GM21526 (cell line): ENCODE data around the gene APOBEC3A.
"Not testable (repeated sequence)": the region's sequence is repeated elsewhere in the genome, so short reads cannot be mapped to it uniquely, and the experiment has no call there.

Experiments used
- ATAC-seq: cut with Tn5 transposase; IDR thresholded peaks from one replicate; pipeline ENCODE4 v1.9.1; 2021; ENCODE audit warnings: moderate library complexity; ENCODE audit not compliant: unreplicated experiment, low FRiP score

APOBEC3A gene

GRCh38 chr22:38957808-38958650, 620 bp downstream of the APOBEC3A start:
- ATAC-seq: no peak

DNA sequence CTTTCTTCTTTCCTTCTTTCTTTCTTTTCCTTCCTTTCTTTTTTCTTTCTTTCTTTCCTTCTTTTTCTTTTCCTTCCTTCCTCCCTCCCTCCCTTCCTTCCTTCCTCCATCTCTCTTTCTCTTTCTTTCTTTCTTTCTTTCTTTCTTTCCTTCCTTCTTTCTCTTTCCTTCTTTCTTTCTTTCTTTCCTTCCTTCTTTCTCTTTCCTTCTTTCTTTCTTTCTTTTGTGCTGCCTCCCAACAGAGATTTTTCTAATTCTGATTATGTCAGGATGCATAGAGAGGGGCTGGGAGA, 1.2 kb downstream of the APOBEC3A start:
- ATAC-seq: not testable (repeated sequence)

GRCh38 chr22:38959590-38959989, 2.2 kb downstream of the APOBEC3A start:
- no peak for ATAC-seq

GRCh38 chr22:38960673-38961072, 3.3 kb downstream of the APOBEC3A start:
- ATAC-seq: not testable (repeated sequence)

- not testable (repeated sequence) for ATAC-seq
Measured at GRCh38 chr22:38963291-38963738, 5.9 kb downstream of the APOBEC3A start.

DNA sequence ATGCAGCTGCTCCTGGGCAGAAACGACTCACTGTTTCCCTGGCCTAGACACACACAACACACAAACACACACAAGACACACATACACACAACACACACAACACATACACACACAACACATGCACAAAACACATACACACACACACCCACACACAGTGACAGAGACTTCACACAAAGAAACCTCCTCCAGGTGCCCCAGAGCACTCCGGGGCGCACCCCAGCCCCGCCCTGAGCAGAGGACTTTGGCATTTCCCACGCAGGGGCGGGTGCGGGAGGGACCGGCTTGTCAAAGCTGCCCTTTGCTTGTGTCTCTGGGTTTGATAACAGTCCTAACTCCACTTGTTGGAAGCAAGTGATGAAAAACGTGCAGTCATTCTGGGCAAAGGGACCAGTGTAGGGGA, 6.5 kb downstream of the APOBEC3A start:
- no peak for ATAC-seq

- no peak for ATAC-seq
Measured at GRCh38 chr22:38964306-38964705, 6.9 kb downstream of the APOBEC3A start.

DNA sequence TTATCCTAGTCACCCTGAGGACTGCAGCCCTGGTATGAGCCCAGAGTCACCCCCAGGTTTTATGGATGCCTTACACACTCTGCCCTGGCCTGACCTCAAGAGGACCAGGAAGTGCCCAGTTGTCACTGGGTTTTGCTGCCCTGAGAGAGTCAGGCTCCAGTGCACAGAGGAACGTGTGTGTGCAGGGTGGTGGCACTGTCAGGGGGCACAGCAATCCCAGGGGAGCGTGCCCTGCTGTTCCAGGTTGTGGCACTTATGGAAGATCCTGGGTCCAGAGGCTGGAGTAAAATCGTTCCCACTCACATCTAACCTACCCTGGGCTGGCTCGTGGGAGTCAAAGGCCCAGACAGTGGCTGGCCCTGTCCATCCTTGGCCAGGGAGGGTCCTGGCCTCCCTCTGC, 7.6 kb downstream of the APOBEC3A start:
- no peak for ATAC-seq

GRCh38 chr22:38965614-38966379, 8.4 kb downstream of the APOBEC3A start:
- no peak for ATAC-seq

DNA sequence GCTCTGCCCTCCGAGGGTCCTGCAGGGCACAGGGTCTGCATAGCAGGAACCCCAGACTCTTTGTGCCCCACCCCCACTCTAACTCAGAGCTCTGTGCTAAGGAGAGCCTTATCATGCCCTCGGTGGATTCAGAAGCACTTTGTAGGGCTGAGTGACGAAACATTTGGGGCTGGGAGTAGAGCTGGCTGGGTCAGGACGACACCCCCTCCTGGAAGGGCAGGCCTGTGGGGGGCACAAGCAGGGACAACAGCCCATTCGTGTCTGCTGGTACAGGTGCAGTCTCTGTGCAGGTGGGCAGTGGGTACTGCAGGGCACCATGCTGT, 8.9 kb downstream of the APOBEC3A start:
- no peak for ATAC-seq

- no peak for ATAC-seq
Measured at GRCh38 chr22:38966942-38967341, 9.5 kb downstream of the APOBEC3A start.

- no peak for ATAC-seq
Measured at GRCh38 chr22:38967451-38968450, 10.3 kb downstream of the APOBEC3A start.

DNA sequence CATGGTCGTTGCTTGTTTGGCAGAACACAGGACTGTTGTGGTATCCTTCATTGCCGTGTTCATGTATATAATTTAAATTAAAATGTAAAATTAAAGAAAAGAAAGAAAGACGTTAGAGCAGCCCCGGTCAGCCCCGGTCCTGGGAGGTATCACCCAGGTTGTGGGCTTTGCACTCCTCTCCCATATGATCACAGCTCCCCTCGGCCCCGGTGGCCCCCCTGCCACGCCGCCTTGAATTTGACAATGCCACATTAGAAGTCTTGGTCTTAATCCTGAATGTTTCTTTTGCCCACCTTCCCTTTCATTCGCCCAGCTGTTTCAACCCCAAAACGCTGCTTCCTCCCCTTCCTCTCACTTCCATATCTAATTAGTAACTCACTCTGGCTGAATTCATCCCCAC, 11.4 kb downstream of the APOBEC3A start:
- ATAC-seq: no peak

- no peak for ATAC-seq
Measured at GRCh38 chr22:38970551-38970950, 13.1 kb downstream of the APOBEC3A start.

DNA sequence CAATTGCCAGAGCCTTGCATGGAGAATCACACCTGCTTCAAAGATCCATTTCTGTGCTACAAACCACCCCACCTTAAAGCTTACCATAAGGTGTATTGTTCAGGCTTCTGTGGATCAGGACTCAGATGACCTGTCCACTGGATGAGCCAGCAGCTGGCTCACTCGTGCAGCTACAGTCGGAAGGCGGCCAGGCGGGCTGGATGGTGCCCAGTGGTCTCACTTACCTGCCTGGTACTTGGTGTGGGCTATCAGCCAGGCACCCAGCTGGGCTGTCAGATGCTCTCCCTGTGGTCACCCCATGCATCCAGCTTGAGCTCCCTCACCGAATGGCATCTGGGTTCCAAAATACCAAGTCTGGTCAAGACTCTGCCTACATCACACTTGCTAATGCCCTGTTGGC, 13.8 kb downstream of the APOBEC3A start:
- no peak for ATAC-seq

DNA sequence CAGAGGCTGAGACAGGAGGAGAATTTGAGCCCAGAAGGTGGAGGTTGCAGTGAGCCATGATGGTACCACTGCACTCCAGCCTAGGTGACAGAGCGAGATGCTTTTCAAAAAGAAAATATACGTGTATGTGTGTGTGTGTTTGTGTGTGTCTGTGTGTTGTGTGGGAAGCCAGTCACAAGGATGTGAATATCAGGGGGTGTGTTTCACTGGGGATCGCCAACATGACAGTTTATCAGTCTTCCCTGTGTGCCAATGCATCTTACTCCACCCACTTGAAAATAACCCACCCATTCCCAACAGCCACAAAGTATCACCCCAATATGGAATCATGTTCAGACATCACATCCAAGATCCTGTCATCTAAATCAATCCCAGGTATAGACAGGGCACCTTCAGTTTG, 14.4 kb downstream of the APOBEC3A start:
- ATAC-seq: no peak

DNA sequence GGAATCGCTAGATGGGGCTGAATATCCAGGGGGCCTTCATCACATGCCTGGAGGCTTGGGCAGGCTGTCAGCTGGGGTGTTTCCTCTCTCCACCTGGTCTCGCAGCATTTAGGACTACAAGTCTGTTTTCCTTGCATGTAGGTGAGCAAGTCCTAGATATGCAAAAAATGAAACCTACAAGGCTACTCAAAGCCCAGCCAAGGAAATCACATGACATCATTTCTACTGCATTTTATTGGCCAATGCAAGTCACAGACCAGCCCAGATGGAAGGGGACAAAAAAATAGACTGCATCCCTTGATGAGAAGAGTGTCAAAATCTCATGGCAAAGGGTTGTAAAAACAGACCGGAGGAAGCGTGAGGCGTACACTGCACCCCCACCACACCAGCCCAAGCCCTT, 15.1 kb downstream of the APOBEC3A start:
- ATAC-seq: no peak

- ATAC-seq: no peak
Measured at GRCh38 chr22:38973289-38974169, 16.1 kb downstream of the APOBEC3A start.

DNA sequence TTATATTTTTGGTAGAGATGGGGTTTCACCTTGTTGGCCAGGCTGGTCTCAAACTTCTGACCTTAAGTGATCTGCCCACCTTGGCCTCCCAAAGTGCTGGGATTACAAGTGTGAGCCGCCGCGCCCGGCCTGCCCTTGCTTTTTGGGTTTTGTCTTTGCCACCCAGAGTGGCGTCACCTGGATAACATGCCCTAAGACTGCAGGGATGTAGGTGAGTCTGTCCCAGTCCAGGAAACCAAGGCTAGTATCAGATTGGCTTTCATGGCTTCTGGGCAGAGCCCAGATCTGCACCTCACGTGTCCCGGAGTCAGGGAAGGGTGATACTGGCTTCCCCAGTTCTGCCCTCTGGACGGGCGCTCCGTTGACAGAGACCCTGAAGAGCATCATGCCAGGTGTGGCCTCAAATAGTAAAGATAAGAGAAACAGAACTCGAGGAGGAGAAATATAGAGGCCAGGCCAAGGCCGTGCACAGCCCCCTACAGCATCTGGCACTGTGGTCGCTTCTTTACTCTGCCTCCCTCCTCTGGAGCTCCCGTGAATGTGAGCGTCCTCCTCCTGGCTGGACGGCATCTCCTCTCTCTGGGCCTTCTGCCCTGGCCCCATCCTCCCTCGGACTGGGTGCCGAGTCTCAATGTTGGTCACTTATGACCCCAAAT, 16.9 kb downstream of the APOBEC3A start:
- no peak for ATAC-seq

DNA sequence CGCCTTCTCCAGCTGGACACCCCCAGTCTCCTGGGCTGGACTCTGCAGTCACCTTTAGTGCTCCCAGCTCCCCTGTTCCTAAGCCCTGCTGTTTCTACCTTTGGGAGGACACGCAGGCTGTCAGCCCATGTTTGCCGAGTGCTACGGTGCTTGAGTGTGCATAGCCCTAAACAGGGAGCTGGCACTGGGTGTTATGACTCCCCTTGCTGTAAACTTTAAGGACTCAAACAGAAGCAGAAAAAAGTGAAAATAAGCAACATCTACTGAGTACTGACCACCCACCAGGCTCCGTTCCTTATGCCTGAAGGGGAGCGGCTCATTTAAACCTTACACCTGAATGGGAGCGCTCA, 17.4 kb downstream of the APOBEC3A start:
- ATAC-seq: no peak
